Fibroblast of lung (primary cell): ENCODE data around the gene TBC1D14. TPM values are rescaled to one million over a fixed set of nuclear protein-coding genes. Genes with fewer than 3 reads are reported as not detected.

ENCODE experiments used
- DNase-seq, 2 donors: peaks; one replicate each; pipeline versions ENCODE4 v3.0.0 to v3.0.0-alpha.2; 2010; ENCODE audit warnings: low read depth in 2 of 2
- H2AFZ ChIP-seq: 2 replicates; pipeline ENCODE4 v1.5.1; 2012; ENCODE audit warnings: low read length, control low read depth, inconsistent platforms
- H3K27ac ChIP-seq: 2 replicates; pipeline ENCODE4 v1.5.1; 2011; ENCODE audit warnings: low read length, control low read depth; ENCODE audit not compliant: insufficient read depth
- H3K27me3 ChIP-seq: 2 replicates; pipeline ENCODE4 v1.5.1; 2011; ENCODE audit warnings: mild to moderate bottlenecking, low read length; ENCODE audit not compliant: control insufficient read depth, insufficient read depth
- H3K36me3 ChIP-seq: 2 replicates; pipeline ENCODE4 v1.5.1; 2011; ENCODE audit warnings: low read length; ENCODE audit not compliant: control insufficient read depth, insufficient read depth
- H3K4me1 ChIP-seq: 2 replicates; pipeline ENCODE4 v1.5.1; 2011; ENCODE audit warnings: low read length; ENCODE audit not compliant: control insufficient read depth, insufficient read depth; ENCODE audit errors: extremely low read depth
- H3K4me2 ChIP-seq: 2 replicates; pipeline ENCODE4 v1.5.1; 2011; ENCODE audit warnings: low read length, control low read depth; ENCODE audit not compliant: insufficient read depth; ENCODE audit errors: extremely low read depth
- H3K4me3 ChIP-seq, 4 experiments: fragments of 200-600 bp in 1 of 4; sonication (generic) in 1 of 4; replicated peaks in 1 of 4; 2 replicates each; pipeline ENCODE4 v1.5.1; 2011 to 2016; ENCODE audit warnings: low read length in 4 of 4, low read depth in 3 of 4, mild to moderate bottlenecking in 3 of 4, control low read depth in 2 of 4, inconsistent platforms in 1 of 4, mixed read lengths in 1 of 4; ENCODE audit not compliant: insufficient read depth in 1 of 4; ENCODE audit errors: control extremely low read depth in 1 of 4
- H3K79me2 ChIP-seq: 2 replicates; pipeline ENCODE4 v1.5.1; 2012; ENCODE audit warnings: mild to moderate bottlenecking, low read length, inconsistent platforms; ENCODE audit not compliant: control insufficient read depth, insufficient read depth
- H3K9ac ChIP-seq: 2 replicates; pipeline ENCODE4 v1.5.1; 2011; ENCODE audit warnings: mild to moderate bottlenecking, low read length, control low read depth; ENCODE audit not compliant: insufficient read depth
- H3K9me3 ChIP-seq: 2 replicates; pipeline ENCODE4 v1.5.1; 2012; ENCODE audit warnings: low read depth, low read length; ENCODE audit not compliant: control insufficient read depth, insufficient read depth
- H4K20me1 ChIP-seq: 2 replicates; pipeline ENCODE4 v1.5.1; 2011; ENCODE audit warnings: low read length; ENCODE audit not compliant: control insufficient read depth, insufficient read depth; ENCODE audit errors: extremely low read depth
- CTCF ChIP-seq, 2 donors: IDR thresholded peaks in 1 of 2; conservative IDR thresholded peaks in 1 of 2; 1 replicate in 1 of 2; 2 replicates in 1 of 2; pipeline ENCODE4 v1.5.1; 2011 to 2012; ENCODE audit warnings: low read length in 2 of 2, control low read depth in 1 of 2, inconsistent platforms in 1 of 2, low read depth in 1 of 2, mild to moderate bottlenecking in 1 of 2
- EZH2 ChIP-seq: IDR thresholded peaks from 2 replicates; pipeline ENCODE4 v1.5.1; 2012; ENCODE audit warnings: low read length, control low read depth, mild to moderate bottlenecking; ENCODE audit errors: missing control alignments
- polyA plus RNA-seq, 2 donors: library from polyadenylated mRNA; depleted of rRNA in 1 of 2; stranded (reverse) in 1 of 2; unstranded in 1 of 2; fragments of >200 nt; gene quantifications; 2 replicates each; pipeline ENCODE4 v1.2.1, GENCODE V29; 2011 to 2012; ENCODE audit warnings: missing spikeins in 1 of 2
- total RNA-seq: library from RNA; depleted of rRNA; stranded (reverse); fragments of >200 nt; gene quantifications from 2 replicates; pipeline ENCODE4 v1.2.1, GENCODE V29; 2014

The TBC1D14 gene
- total and polyA plus RNA-seq, 2 donors (not counting 1 experiment from before 2014, with no cell fraction given), result 26.9 to 37.7 TPM

GRCh38 chr4:6913350-6913905, 3.8 kb downstream of the TBC1D14 start:
- Histone ChIP-seq H4K20me1 (no peaks in the 10 kb centered on the region), H3K79me2 (no peaks in the 10 kb centered on the region), H3K4me3 (no peak overlapping the region), H2AFZ (no peak overlapping the region), H3K9me3 (no peaks in the 10 kb centered on the region), H3K36me3 (no peaks in the 10 kb centered on the region), H3K27me3 (no peaks in the 10 kb centered on the region), H3K27ac (no peak overlapping the region), H3K4me1 (peaks cover 5% of the 10 kb centered on the region), H3K4me2 (no peak overlapping the region), H3K9ac (no peak overlapping the region)
- TF ChIP-seq EZH2, result no peak
- TF ChIP-seq CTCF (conservative IDR thresholded peaks at IDR 0.05 in 1 of 2, IDR thresholded peaks at IDR 0.05 in 1 of 2; ENCODE audit: low read depth in 1 of 2, low read length in 2 of 2), result no peak
- no peak for DNase-seq

- Histone ChIP-seq H3K4me3 (no peak overlapping the region), H3K36me3 (no peaks in the 10 kb centered on the region), H3K4me2 (no peak overlapping the region), H3K4me1 (no peaks in the 10 kb centered on the region), H3K27me3 (no peaks in the 10 kb centered on the region), H4K20me1 (no peaks in the 10 kb centered on the region), H3K79me2 (no peaks in the 10 kb centered on the region), H3K9ac (no peak overlapping the region), H3K27ac (no peak overlapping the region), H2AFZ (no peak overlapping the region), H3K9me3 (no peaks in the 10 kb centered on the region)
- TF ChIP-seq CTCF (conservative IDR thresholded peaks at IDR 0.05 in 1 of 2, IDR thresholded peaks at IDR 0.05 in 1 of 2; ENCODE audit: low read depth in 1 of 2, low read length in 2 of 2), result no peak
- TF ChIP-seq EZH2, result no peak
- peak in 1 of 2 donors; percentile 33 for DNase-seq
Observed at GRCh38 chr4:6914448-6914847, 4.8 kb downstream of the TBC1D14 start.

- TF ChIP-seq EZH2, result no peak
- TF ChIP-seq CTCF (conservative IDR thresholded peaks at IDR 0.05 in 1 of 2, IDR thresholded peaks at IDR 0.05 in 1 of 2; ENCODE audit: low read depth in 1 of 2, low read length in 2 of 2), result no peak
- Histone ChIP-seq H3K9me3 (no peaks in the 10 kb centered on the region), H3K4me1 (no peaks in the 10 kb centered on the region), H4K20me1 (no peaks in the 10 kb centered on the region), H3K9ac (no peak overlapping the region), H3K4me3 (no peak overlapping the region), H3K36me3 (no peaks in the 10 kb centered on the region), H2AFZ (no peak overlapping the region), H3K27me3 (no peaks in the 10 kb centered on the region), H3K4me2 (no peak overlapping the region), H3K79me2 (no peaks in the 10 kb centered on the region), H3K27ac (no peak overlapping the region)
- DNase-seq, result no peak
Observed at GRCh38 chr4:6915041-6916005, 5.7 kb downstream of the TBC1D14 start.
